MCF 10A (cell line): Measurements from ENCODE around the gene RALGAPA1. TPM values are rescaled to one million over a fixed set of nuclear protein-coding genes. Genes with fewer than 3 reads are reported as not detected.

ENCODE experiments used
- BruUV-seq: library from RNA; stranded (reverse); fragments of 400-500 nt; replicated peaks from 2 replicates; lab custom pipeline; 2021; lab: Mats Ljungman, UMichigan
- CTCF ChIA-PET: fragments of 300-600 bp; sonication (Branson Sonifier 250); formaldehyde crosslinking; extraction: SDS; loops from one replicate; lab custom pipeline; 2021; ENCODE audit warnings: antibody characterized with exemption, inconsistent platforms; lab: Yijun Ruan, JAX
- POLR2A ChIA-PET: fragments of 300-600, 350-650 bp; sonication (Branson Sonifier 250); formaldehyde crosslinking; extraction: SDS; loops from one replicate; lab custom pipeline; 2020; ENCODE audit warnings: antibody characterized with exemption, inconsistent platforms; lab: Yijun Ruan, JAX
- DNase-seq: peaks from one replicate; pipeline ENCODE4 v3.0.0-alpha.2; 2018; ENCODE audit not compliant: unreplicated experiment
- H3K27ac Mint-ChIP-seq: one replicate; pipeline ENCODE4 v1.8.0; 2022; ENCODE audit warnings: mild to moderate bottlenecking, low read depth, mixed read lengths; ENCODE audit not compliant: unreplicated experiment
- H3K27me3 Mint-ChIP-seq: one replicate; pipeline ENCODE4 v1.8.0; 2022; ENCODE audit warnings: mixed read lengths; ENCODE audit not compliant: insufficient read depth, unreplicated experiment
- H3K36me3 Mint-ChIP-seq: one replicate; pipeline ENCODE4 v1.8.0; 2022; ENCODE audit warnings: mild to moderate bottlenecking, moderate library complexity, mixed read lengths; ENCODE audit not compliant: insufficient read depth, unreplicated experiment
- H3K4me1 Mint-ChIP-seq: one replicate; pipeline ENCODE4 v1.8.0; 2022; ENCODE audit warnings: mixed read lengths; ENCODE audit not compliant: insufficient read depth, unreplicated experiment
- H3K4me3 Mint-ChIP-seq: one replicate; pipeline ENCODE4 v1.8.0; 2022; ENCODE audit warnings: mild to moderate bottlenecking, moderate library complexity, mixed read lengths; ENCODE audit not compliant: unreplicated experiment
- H3K9me3 Mint-ChIP-seq: one replicate; pipeline ENCODE4 v1.8.0; 2022; ENCODE audit warnings: mixed read lengths; ENCODE audit not compliant: unreplicated experiment
- CTCF ChIP-seq: fragments of 200-600 bp; IDR thresholded peaks from one replicate; pipeline ENCODE4 v1.8.0; 2022; ENCODE audit warnings: antibody characterized with exemption, mild to moderate bottlenecking; ENCODE audit not compliant: unreplicated experiment
- intact Hi-C: fragments of 100-400 bp; cut with micrococcal nuclease; formaldehyde crosslinking; loops from 2 replicates; pipeline ENCODE4 v1.14.1; 2022
- total RNA-seq: library from RNA; stranded (reverse); gene quantifications from 2 replicates; pipeline ENCODE4 v1.2.3, GENCODE V29; 2022

The RALGAPA1 gene
- total RNA-seq, 1 experiment from 2014 or later: 52.3 TPM

GRCh38 chr14:35761922-35762321 lies 47.2 kb downstream of the RALGAPA1 start:
- Mint-ChIP-seq H3K27me3 (no peaks in the 10 kb centered on the region), H3K27ac (no peak overlapping the region), H3K9me3 (no peaks in the 10 kb centered on the region), H3K4me1 (no peaks in the 10 kb centered on the region), H3K4me3 (no peak overlapping the region), H3K36me3 (peaks cover 40% of the 10 kb centered on the region)
- BruUV-seq: no TSS peak
- intact Hi-C loops: no loop called here
- POLR2A ChIA-PET: interaction anchor here (0.6 to 0.7 kb wide), 2 partner anchors 12 to 240 kb away, joined by 3 to 4 read pairs; no protein-coding TSS in a partner anchor
- CTCF ChIA-PET: interaction anchor here (1.0 kb wide), 1 partner anchor 56 kb away, joined by 3 read pairs; no protein-coding TSS in a partner anchor
- TF ChIP-seq CTCF: no peak
- no peak for DNase-seq

- intact Hi-C loops: no loop called here
These were observed 49.0 kb downstream of the RALGAPA1 start for GRCh38 chr14:35760143-35760542.

GRCh38 chr14:35758523-35759129 lies 50.5 kb downstream of the RALGAPA1 start:
- CTCF ChIA-PET: interaction anchor here (1.7 kb wide), 1 partner anchor 56 kb away, joined by 8 read pairs; no protein-coding TSS in a partner anchor
- intact Hi-C loops: no loop called here

More at GRCh38 chr14:35760143-35760542, 49.0 kb downstream of the RALGAPA1 start:
- H3K9me3 Mint-ChIP-seq: no peaks in the 10 kb centered on the region
- no peaks in the 10 kb centered on the region for H3K27me3 Mint-ChIP-seq
- no peak for TF ChIP-seq CTCF
- peaks cover 39% of the 10 kb centered on the region for H3K36me3 Mint-ChIP-seq
- ChIA-PET CTCF (interaction anchor here (1.1 kb wide), 1 partner anchor 16 kb away, joined by 4 read pairs; no protein-coding TSS in a partner anchor), POLR2A (interaction anchor here (1.1 kb wide), 1 partner anchor 16 kb away, joined by 5 read pairs; no protein-coding TSS in a partner anchor)
- H3K27ac Mint-ChIP-seq: no peak overlapping the region
- no peak for DNase-seq
- H3K4me1 Mint-ChIP-seq: no peaks in the 10 kb centered on the region
- H3K4me3 Mint-ChIP-seq: no peak overlapping the region
- no TSS peak for BruUV-seq

More at GRCh38 chr14:35758523-35759129, 50.5 kb downstream of the RALGAPA1 start:
- no peak for DNase-seq
- Mint-ChIP-seq H3K9me3 (no peaks in the 10 kb centered on the region), H3K4me3 (no peak overlapping the region), H3K4me1 (no peaks in the 10 kb centered on the region), H3K27ac (no peak overlapping the region), H3K27me3 (no peaks in the 10 kb centered on the region), H3K36me3 (peaks cover 48% of the 10 kb centered on the region)
- no TSS peak for BruUV-seq
- TF ChIP-seq CTCF: no peak
- POLR2A ChIA-PET: interaction anchor here (1.3 kb wide), 1 partner anchor 11 kb away, joined by 3 read pairs; no protein-coding TSS in a partner anchor
